Mucosa of descending colon (tissue), 3 donors: ENCODE results near the gene USP49. TPM values are rescaled to one million over a fixed set of nuclear protein-coding genes. Genes with fewer than 3 reads are reported as not detected.

Source experiments
- ATAC-seq: fragments of 200-7000 bp; cut with Tn5 transposase; one replicate; pipeline ENCODE4 v1.9.1; 2020; ENCODE audit warnings: mild to moderate bottlenecking, moderate library complexity
- DNase-seq, 3 donors: peaks; one replicate each; pipeline ENCODE4 v3.0.0-alpha.2; 2020
- H3K36me3 ChIP-seq: fragments of 200-600 bp; one replicate; pipeline ENCODE4 v1.8.0; 2021; ENCODE audit warnings: low read depth, mild to moderate bottlenecking
- H3K4me1 ChIP-seq: fragments of 200-600 bp; one replicate; pipeline ENCODE4 v1.8.0; 2021; ENCODE audit warnings: low read depth, mild to moderate bottlenecking
- H3K4me3 ChIP-seq: fragments of 200-600 bp; one replicate; pipeline ENCODE4 v1.8.0; 2021; ENCODE audit warnings: mild to moderate bottlenecking
- H3K9me3 ChIP-seq: fragments of 200-600 bp; one replicate; pipeline ENCODE4 v1.8.0; 2021; ENCODE audit warnings: mild to moderate bottlenecking
- intact Hi-C, 2 donors: fragments of 100-400 bp; cut with DNase I in 1 of 2; cut with micrococcal nuclease in 1 of 2; formaldehyde crosslinking; loops; one replicate each; pipeline versions ENCODE4 v1.11.0 to v1.11.1; 2022; cut with DNase I, micrococcal nuclease
- total RNA-seq, 3 donors: library from RNA; stranded (reverse); fragmentation: NEBNext Ultra II Directional in 2 of 3; extraction: Animal tissue kit (Norgen Biotek cat#: 25700) in 2 of 3; gene quantifications; one replicate each; pipeline versions ENCODE4 v1.2.1 to v1.2.4, GENCODE V29; 2021 to 2023
- TF ChIP-seq, protein P1 (sequence below): fragments of 200-600 bp; IDR thresholded peaks from one replicate; pipeline ENCODE4 v1.8.0; 2022; ENCODE audit warnings: antibody characterized with exemption, mild to moderate bottlenecking
- donor health status: DM: no; HTN: no; CAD: no; lungs with moderate emphysema.
- donor health status: DM: no; HTN: no; CAD: no.
- donor health status: DM: no; HTN: yes; CAD: no.

The USP49 gene
- total RNA-seq, 3 donors from 2014 or later: 2.8 to 3.7 (median 3.2) TPM

DNA sequence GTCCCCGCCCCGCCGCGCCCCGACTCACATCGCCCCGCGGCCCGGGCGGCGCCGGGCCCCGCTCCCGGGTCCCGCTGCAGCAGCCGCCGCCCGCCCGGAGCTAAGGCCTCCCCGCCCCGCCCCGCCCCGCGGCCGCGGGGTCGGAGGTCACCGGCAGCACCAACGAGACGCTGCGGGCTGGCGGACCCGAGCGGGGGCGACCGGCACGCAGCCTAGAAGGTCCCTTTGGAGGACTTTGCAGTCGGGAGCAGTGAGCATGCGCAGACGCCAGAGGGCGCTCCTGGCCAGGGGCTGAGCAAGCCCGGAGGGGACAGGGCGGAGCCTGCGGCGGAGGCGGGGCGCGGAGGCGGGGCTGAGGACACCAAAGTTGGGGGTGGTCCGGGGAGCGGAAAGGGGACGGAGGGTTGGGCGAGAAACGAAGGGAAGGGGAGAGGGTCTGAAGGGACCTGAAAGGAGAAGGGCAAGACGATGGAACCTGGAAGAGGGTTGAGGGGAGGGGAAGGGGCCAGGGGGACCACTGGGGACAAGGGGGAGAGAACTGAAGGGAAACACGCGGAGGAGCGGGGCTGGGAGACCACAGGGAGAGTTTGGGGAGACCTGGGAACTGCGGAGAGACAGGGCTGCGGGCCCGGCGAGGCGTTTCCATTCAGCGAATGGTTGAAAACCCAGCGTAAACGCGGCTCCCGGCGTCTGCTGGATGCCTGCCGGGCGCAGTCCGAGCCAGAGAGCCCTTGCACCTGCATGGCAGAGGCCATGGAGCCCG is 115.2 kb downstream of the USP49 start, which contains the start of gene FRS3:
FRS3 (minus strand) TSS at position 113 of the 763 bp plus-strand sequence. CDS start 2,913 bp downstream, outside the sequence.
- H3K36me3 ChIP-seq: no peaks in the 10 kb centered on the region
- H3K4me1 ChIP-seq: peaks cover 22% of the 10 kb centered on the region
- TF ChIP-seq, protein P1, sequence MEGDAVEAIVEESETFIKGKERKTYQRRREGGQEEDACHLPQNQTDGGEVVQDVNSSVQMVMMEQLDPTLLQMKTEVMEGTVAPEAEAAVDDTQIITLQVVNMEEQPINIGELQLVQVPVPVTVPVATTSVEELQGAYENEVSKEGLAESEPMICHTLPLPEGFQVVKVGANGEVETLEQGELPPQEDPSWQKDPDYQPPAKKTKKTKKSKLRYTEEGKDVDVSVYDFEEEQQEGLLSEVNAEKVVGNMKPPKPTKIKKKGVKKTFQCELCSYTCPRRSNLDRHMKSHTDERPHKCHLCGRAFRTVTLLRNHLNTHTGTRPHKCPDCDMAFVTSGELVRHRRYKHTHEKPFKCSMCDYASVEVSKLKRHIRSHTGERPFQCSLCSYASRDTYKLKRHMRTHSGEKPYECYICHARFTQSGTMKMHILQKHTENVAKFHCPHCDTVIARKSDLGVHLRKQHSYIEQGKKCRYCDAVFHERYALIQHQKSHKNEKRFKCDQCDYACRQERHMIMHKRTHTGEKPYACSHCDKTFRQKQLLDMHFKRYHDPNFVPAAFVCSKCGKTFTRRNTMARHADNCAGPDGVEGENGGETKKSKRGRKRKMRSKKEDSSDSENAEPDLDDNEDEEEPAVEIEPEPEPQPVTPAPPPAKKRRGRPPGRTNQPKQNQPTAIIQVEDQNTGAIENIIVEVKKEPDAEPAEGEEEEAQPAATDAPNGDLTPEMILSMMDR: peak; percentile 96
- H3K4me3 ChIP-seq: peak within 1 kb of the TSS; percentile 50
- intact Hi-C loops: loop anchor here in 1 of 2 donors (10.0 kb wide), 1 partner anchor 265 kb away; no protein-coding TSS in a partner anchor
- peak; percentile 99 to 100 (median 99) for DNase-seq
- H3K9me3 ChIP-seq: no peaks in the 10 kb centered on the region
- ATAC-seq: peak; percentile 94

DNA sequence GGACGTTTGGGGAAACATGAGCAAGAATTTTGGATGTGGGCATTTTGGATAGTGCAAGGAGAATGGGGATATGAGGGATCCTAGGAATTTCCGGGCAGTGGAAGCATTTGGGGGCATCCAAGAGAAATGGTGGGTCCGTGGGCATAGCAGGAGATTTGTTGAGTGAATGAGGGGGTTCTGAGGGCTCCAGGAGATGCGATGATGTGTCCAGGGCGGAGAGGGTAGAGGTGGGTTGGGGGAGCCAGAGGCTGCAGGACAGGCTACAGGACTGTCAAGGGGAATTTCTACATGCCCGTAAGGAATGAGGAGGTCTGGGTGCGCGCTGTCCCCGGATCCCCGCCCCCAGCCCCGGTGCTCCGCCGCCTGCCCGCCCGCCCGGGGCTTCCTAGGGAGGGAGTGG is 115.8 kb downstream of the USP49 start:
- TF ChIP-seq, protein P1: no peak
- Histone ChIP-seq H3K36me3 (no peaks in the 10 kb centered on the region), H3K4me1 (peaks cover 22% of the 10 kb centered on the region), H3K4me3 (peak overlapping the region; percentile 50), H3K9me3 (no peaks in the 10 kb centered on the region)
- no peak for ATAC-seq
- no peak for DNase-seq
- intact Hi-C loops: no loop called here

DNA sequence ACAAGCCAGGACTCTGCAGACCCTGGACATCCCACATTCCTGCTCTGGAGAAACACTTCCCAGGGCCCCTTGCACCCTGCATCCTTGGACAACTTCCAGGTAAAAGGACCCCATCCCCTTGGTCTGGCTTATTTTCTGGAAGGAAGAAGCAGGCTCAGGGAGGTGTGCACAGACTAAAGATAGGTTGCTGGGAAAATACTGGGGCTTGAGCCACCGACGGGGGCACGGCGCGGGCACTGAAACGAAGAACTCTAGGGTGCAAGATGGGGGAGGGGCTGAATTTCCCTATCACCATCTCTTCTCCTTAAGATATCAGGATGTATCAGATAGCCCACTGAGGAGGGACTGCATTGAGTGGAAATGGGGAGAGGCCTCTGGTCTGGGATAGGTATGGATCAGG is 116.3 kb downstream of the USP49 start:
- ATAC-seq: no peak
- Histone ChIP-seq H3K4me3 (no peak overlapping the region), H3K36me3 (no peaks in the 10 kb centered on the region), H3K9me3 (no peaks in the 10 kb centered on the region), H3K4me1 (peaks cover 22% of the 10 kb centered on the region)
- TF ChIP-seq, protein P1: no peak
- DNase-seq: peak in 1 of 3 donors; percentile 37
- intact Hi-C loops: no loop called here

DNA sequence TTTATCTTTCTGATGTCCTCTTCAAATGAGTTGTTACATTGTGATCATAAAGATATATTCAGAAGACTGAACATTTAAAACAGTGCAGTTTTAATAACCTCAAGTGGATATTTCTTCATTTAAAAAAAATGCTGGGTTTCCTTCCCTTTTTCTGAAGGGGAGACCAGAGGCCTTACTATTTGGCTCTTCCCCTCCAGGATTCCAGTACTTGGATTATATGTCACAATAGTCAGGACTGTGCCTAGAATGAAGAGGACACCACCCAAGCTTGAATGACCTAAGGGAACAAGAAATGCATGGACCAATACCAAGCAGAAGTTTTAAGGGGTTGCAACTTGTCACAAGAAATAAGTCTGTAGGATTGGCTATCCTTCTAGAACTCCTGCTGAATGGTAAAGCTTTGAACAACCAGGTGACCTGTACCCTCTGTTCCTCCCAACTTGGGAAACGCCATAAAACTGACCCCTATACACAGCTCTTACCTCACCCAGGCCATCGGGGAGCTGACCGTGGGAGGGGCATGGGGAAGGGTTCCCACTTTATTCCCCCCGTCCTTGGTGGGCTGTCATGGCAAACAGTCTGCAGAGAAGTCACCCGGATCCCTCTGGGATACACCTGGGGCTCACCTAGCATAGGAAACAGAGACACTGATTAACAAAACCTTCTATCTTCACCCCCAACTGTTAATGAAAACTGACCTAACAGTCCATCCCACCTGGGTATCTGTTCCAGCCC is 117.5 kb downstream of the USP49 start:
- H3K4me1 ChIP-seq: peaks cover 22% of the 10 kb centered on the region
- no peaks in the 10 kb centered on the region for H3K9me3 ChIP-seq
- no peak overlapping the region for H3K4me3 ChIP-seq
- intact Hi-C loops: no loop called here
- no peaks in the 10 kb centered on the region for H3K36me3 ChIP-seq
- TF ChIP-seq, protein P1: no peak
- ATAC-seq: no peak
- DNase-seq: no peak

DNA sequence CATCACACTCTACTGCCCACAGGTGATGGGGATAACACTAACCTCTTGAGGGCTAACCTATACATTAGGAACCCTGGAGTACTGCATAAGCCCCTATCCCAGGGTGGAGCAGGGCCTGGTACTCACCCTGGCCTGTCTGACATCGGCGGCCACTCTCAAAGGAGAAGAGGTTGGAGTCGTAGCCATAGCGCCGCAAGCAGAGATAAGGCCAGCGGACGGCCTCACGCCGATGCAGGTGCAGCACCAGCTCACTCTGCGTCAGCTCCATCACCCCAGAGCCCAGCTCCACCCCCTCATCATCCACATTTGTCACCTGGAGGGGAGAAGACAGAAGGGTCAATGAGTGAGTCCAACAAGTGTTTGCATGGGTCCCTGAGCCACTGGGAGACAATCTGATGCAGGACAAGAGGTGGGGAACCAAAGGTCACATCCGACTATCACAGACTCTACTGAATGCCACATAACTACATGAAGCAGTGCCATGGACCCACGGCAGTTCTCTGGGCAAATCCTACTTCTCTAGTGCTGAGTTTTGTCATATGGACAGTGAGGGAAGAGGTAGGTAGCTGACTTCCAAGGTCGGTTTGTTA is 119.8 kb downstream of the USP49 start:
- intact Hi-C loops: no loop called here
- Histone ChIP-seq H3K36me3 (peaks cover 6% of the 10 kb centered on the region), H3K4me3 (no peak overlapping the region), H3K9me3 (no peaks in the 10 kb centered on the region), H3K4me1 (peaks cover 10% of the 10 kb centered on the region)
- TF ChIP-seq, protein P1: no peak
- ATAC-seq (no peak), DNase-seq (no peak)
